Loucy (cell line): Measurements from ENCODE around the gene FAM107B.
A peak's percentile ranks its signal among the peaks of the same experiment; 100 is the strongest.

Experiments
- CTCF ChIP-seq: fragments of 200-600 bp; sonication (generic); conservative IDR thresholded peaks from 2 replicates; pipeline ENCODE4 v1.5.1; 2014; ENCODE audit warnings: mild to moderate bottlenecking, antibody characterized with exemption, low read length
- EZH2phosphoT487 ChIP-seq: fragments of 200-600 bp; IDR thresholded peaks from 2 replicates; pipeline ENCODE4 v1.6.1; 2018; ENCODE audit warnings: antibody characterized with exemption, mild to moderate bottlenecking, moderate library complexity, borderline replicate concordance

- peak; percentile 83 for TF ChIP-seq CTCF
- no peak for TF ChIP-seq EZH2phosphoT487
These were observed 48.4 kb upstream of the FAM107B start for GRCh38 chr10:14822879-14823755.
